K562 (cell line): ENCODE results near the gene AQP5.

ENCODE experiments used
- CTCF ChIP-seq, 3 experiments: IDR thresholded peaks in 2 of 3; conservative IDR thresholded peaks in 1 of 3; 2 replicates each; pipeline ENCODE4 v1.5.1; 2011 to 2012; ENCODE audit warnings: low read length in 3 of 3, mild to moderate bottlenecking in 3 of 3, control low read depth in 2 of 3, improper control_type of control experiment in 1 of 3, inconsistent platforms in 1 of 3, low read depth in 1 of 3, mixed read lengths in 1 of 3, moderate library complexity in 1 of 3; ENCODE audit not compliant: insufficient read depth in 2 of 3
- E2F6 ChIP-seq, 2 experiments: IDR thresholded peaks; 2 replicates each; pipeline ENCODE4 v1.6.1; 2011; ENCODE audit warnings: borderline replicate concordance in 1 of 2, control low read depth in 1 of 2, low read depth in 1 of 2, low read length in 1 of 2, mild to moderate bottlenecking in 1 of 2, mixed read lengths in 1 of 2, moderate library complexity in 1 of 2; ENCODE audit not compliant: insufficient read depth in 1 of 2, insufficient read length in 1 of 2, poor library complexity in 1 of 2, severe bottlenecking in 1 of 2; ENCODE audit errors: extremely low read depth in 1 of 2
- STAT5B ChIP-seq: fragments of 250-450 bp; sonication (Bioruptor Pico); IDR thresholded peaks from 2 replicates; pipeline ENCODE4 v1.8.0; 2021; ENCODE audit warnings: mild to moderate bottlenecking, inconsistent platforms
- TF ChIP-seq, protein P1 (sequence below): fragments of 250-450 bp; sonication (Bioruptor Pico); IDR thresholded peaks from 2 replicates; pipeline ENCODE4 v1.4.0; 2020; ENCODE audit warnings: mild to moderate bottlenecking, moderate library complexity
- TF ChIP-seq, protein P2 (sequence below): sonication (generic); formaldehyde crosslinking; IDR thresholded peaks from 2 replicates; pipeline ENCODE4 v1.8.1; 2023; ENCODE audit warnings: mild to moderate bottlenecking, missing genetic modification reagents
- TF ChIP-seq, protein P3 (sequence below): fragments of 450-650 bp; IDR thresholded peaks from 2 replicates; pipeline ENCODE4 v1.6.1; 2016; ENCODE audit warnings: low read depth, mild to moderate bottlenecking, moderate library complexity

DNA sequence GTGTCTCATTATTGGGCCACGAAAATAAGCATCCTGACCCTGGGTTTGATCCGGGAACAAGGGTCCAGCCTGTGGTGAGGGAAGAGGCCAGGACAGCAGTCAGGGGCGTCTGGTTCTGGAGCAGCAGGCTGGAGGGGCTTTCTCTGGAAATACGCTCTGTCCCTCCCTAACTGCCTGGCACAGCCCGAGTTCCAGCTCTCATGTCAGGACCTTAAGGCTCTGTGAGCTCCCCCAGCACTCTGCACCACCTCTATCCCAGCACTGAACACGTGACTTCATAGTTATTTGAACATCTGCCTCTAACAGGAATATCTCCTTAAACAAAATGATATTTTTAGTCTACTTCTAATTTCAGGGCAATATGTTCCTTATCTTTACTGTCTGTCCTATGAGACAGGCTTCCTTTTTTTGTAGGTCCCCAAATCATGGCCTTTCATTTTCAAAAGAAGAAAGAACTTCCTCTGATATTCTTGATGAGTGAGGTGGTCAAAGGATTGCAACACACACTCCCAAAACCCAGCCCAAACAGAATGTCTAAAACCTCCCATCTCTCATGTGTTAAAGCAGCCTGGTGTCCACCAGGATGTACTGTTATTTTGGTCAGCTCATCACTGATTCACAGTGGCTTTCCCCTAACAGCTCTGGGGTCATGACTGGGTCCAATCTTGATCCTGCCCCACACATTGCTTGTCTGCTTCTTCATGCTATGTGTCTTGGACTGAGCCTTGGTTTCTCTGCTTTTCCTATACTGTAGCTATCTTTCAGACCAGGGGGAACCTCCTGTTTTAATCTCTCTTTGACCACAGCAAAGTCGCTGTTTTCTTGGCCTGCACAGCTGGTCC lies 20.8 kb downstream of the AQP5 start:
- TF ChIP-seq, protein P1, sequence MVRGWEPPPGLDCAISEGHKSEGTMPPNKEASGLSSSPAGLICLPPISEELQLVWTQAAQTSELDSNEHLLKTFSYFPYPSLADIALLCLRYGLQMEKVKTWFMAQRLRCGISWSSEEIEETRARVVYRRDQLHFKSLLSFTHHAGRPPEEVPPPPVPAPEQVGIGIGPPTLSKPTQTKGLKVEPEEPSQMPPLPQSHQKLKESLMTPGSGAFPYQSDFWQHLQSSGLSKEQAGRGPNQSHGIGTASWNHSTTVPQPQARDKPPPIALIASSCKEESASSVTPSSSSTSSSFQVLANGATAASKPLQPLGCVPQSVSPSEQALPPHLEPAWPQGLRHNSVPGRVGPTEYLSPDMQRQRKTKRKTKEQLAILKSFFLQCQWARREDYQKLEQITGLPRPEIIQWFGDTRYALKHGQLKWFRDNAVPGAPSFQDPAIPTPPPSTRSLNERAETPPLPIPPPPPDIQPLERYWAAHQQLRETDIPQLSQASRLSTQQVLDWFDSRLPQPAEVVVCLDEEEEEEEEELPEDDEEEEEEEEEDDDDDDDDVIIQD (CRISPR knock-in tag), result no peak
- no peak for TF ChIP-seq CTCF (IDR thresholded peaks at IDR 0.05 in 2 of 3, conservative IDR thresholded peaks at IDR 0.05 in 1 of 3; ENCODE audit: insufficient read depth in 2 of 3, low read depth in 1 of 3, low read length in 3 of 3)
- TF ChIP-seq, protein P2, sequence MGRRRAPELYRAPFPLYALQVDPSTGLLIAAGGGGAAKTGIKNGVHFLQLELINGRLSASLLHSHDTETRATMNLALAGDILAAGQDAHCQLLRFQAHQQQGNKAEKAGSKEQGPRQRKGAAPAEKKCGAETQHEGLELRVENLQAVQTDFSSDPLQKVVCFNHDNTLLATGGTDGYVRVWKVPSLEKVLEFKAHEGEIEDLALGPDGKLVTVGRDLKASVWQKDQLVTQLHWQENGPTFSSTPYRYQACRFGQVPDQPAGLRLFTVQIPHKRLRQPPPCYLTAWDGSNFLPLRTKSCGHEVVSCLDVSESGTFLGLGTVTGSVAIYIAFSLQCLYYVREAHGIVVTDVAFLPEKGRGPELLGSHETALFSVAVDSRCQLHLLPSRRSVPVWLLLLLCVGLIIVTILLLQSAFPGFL (CRISPR knock-in tag), result no peak
- TF ChIP-seq, protein P3, sequence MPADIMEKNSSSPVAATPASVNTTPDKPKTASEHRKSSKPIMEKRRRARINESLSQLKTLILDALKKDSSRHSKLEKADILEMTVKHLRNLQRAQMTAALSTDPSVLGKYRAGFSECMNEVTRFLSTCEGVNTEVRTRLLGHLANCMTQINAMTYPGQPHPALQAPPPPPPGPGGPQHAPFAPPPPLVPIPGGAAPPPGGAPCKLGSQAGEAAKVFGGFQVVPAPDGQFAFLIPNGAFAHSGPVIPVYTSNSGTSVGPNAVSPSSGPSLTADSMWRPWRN, result no peak
- TF ChIP-seq E2F6 (IDR thresholded peaks at IDR 0.05; ENCODE audit: borderline replicate concordance in 1 of 2, extremely low read depth in 1 of 2, insufficient read depth in 1 of 2, insufficient read length in 1 of 2, low read depth in 1 of 2, low read length in 1 of 2, poor library complexity in 1 of 2, severe bottlenecking in 1 of 2), result no peak
- no peak for TF ChIP-seq STAT5B (CRISPR knock-in tag)
